Fibroblast of peridontal ligament (primary cell): ENCODE data around the gene APIP.

Source experiments
- DNase-seq: peaks from one replicate; pipeline ENCODE4 v3.0.0-alpha.2; 2010; ENCODE audit errors: extremely low read depth

Gene APIP

GRCh38 chr11:34887260-34887659, 28.9 kb downstream of the APIP start:
- no peak for DNase-seq

GRCh38 chr11:34886609-34887008, 29.6 kb downstream of the APIP start:
- no peak for DNase-seq

GRCh38 chr11:34881900-34882299, 34.3 kb downstream of the APIP start:
- no peak for DNase-seq

- DNase-seq, result no peak
These were observed 38.7 kb downstream of the APIP start for GRCh38 chr11:34877375-34877975.

GRCh38 chr11:34874202-34874601, 42.0 kb downstream of the APIP start:
- no peak for DNase-seq

- no peak for DNase-seq
These were observed 45.5 kb downstream of the APIP start for GRCh38 chr11:34870548-34871196.

- no peak for DNase-seq
These were observed 46.8 kb downstream of the APIP start for GRCh38 chr11:34869425-34869824.

- DNase-seq, result peak; percentile 42
These were observed 49.8 kb downstream of the APIP start for GRCh38 chr11:34866375-34866774.

GRCh38 chr11:34865261-34865660, 50.9 kb downstream of the APIP start:
- DNase-seq, result no peak

GRCh38 chr11:34864424-34864823, 51.8 kb downstream of the APIP start:
- no peak for DNase-seq

GRCh38 chr11:34863048-34863447, 53.1 kb downstream of the APIP start:
- no peak for DNase-seq

- no peak for DNase-seq
These were observed 55.7 kb downstream of the APIP start for GRCh38 chr11:34860518-34860917.

GRCh38 chr11:34860034-34860433, 56.1 kb downstream of the APIP start:
- DNase-seq, result peak; percentile 48

GRCh38 chr11:34859496-34859895, 56.7 kb downstream of the APIP start:
- DNase-seq, result no peak

- DNase-seq, result no peak
These were observed 58.7 kb downstream of the APIP start for GRCh38 chr11:34857463-34857862.

GRCh38 chr11:34856251-34856650, 59.9 kb downstream of the APIP start:
- no peak for DNase-seq

- no peak for DNase-seq
These were observed 60.5 kb downstream of the APIP start for GRCh38 chr11:34855754-34856095.

GRCh38 chr11:34855021-34855753, 61.0 kb downstream of the APIP start:
- DNase-seq, result peak; percentile 27

- DNase-seq, result no peak
These were observed 64.3 kb downstream of the APIP start for GRCh38 chr11:34851916-34852315.

GRCh38 chr11:34850334-34850733, 65.8 kb downstream of the APIP start:
- no peak for DNase-seq

- no peak for DNase-seq
These were observed 69.7 kb downstream of the APIP start for GRCh38 chr11:34846467-34846866.

GRCh38 chr11:34844463-34845112, 71.6 kb downstream of the APIP start:
- DNase-seq, result no peak

- no peak for DNase-seq
These were observed 72.9 kb downstream of the APIP start for GRCh38 chr11:34843271-34843670.
